Activated T-cell treated with anti-CD3 and anti-CD28 coated beads, Interleukin-2, amount 50 U/mL, for 48 hours (primary cell): ENCODE results near the gene WDR81.

Source experiments
- DNase-seq, 2 experiments: peaks; one replicate each; pipeline ENCODE4 v3.0.0-alpha.2; 2020

Gene WDR81

DNA sequence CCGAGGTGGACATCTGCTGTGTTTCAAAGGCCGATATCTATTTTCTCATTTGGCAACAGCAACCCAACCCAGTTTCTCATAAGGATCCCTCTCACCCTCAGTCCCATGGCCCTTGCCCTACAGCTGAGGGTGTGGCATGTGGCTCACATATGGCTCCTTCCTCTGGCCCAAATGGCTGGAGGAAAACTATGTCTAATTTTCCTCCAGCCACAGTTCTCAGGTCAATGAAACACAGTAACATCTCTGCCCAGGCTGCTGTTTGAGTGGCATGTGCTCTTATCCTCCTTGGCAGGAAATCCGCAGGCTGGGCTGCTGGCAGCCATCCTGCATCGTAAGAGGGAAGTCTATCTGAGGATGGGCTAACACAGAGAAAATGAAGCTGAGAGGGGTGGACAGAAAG lies 61.4 kb downstream of the WDR81 start:
- no peak for DNase-seq

DNA sequence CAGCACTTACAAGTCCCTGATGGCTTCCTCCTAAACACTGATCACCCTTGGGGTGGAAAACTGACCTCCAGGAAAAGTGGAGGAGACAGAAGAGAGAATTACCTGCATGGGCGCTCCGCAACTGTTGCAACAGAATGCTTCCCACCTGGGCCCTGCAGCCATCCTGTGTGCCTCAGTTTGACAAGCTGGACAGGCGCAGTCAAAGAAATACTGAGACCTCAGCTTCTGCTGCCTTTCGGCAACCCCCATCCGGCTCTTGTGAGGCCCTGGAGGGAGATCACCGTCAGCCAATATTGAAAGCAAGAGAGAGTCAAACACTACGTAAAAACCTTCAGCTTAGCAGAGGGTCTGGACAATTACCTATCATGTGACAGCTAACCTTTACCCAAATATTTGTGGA lies 62.2 kb downstream of the WDR81 start:
- DNase-seq = no peak

DNA sequence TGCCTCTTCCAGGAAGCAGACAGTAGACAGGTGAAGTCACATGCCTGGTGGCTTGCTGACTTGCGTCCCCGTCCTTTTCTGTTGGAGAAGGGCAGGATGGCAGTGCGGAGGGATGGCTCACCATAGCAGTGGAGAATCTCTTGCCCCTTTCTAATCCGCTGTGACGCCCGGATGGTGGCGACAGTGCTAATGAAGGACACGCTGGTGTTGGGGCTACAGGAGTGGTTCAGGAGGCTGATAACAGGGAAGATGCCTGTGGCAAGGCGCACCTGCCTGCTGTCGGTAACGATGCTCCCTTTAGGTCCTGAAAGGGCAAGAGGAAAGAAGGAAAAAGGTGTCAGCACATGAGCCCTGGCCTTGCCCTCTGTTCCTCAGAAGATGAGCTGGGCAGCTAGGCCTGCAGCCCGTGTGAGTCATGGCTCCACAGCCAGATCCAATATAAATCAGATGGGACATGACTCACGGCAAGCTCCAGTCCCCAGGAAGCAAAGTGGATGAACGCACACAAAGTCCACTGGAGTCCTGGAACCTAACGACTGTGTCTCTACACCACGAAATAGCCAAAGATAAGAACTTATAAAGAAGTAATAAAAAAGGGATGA lies 62.9 kb downstream of the WDR81 start:
- DNase-seq = no peak
